ENCODE results near the gene CHRNA4.

Gene CHRNA4

DNA sequence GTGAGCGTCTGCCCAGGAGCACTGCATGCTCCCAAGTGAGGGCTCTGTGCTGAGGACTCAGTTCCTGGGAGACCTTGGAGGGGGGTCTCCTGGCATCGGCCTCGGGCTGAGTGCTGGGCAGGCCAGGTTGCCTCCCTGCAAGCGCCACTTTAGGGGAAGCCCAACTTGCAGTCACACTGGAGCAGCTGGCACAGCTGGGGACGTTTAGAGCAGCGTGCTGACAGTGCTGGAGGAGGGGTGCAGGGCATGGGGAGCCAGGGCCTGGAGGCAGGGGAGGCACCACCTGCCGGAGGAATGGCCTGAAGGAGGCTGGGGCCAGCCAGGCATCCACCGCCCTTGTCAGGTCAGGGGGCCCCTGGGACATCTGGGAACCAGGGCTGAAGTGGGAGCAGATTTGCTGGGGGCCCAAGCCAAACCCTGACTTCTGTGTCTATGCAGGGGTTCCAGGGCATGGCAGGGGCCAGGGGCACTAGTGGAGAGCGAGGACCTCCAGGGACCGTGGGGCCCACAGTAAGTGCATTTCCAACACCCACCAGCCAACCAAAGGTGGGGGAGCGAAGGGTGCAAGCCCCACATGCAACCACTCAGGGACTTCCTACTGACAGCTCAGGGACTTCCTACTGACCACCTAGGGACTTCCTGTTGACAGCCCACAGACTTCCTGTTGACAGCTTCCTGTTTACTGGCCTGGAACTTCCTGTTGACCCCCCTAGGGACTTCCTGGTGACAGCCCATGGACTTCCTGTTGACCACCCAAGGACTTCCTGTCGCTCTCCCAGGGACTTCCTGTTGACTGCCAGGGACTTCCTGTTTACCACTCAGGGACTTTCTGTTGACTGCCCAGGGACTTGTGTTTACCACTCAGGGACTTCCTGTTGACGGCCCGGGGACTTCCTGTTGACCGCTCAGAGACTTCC is 34.6 kb downstream of the CHRNA4 start:
- Histone ChIP-seq H3K36me3 (ENCODE audit: insufficient read depth, low read length) (no peaks in the 10 kb centered on the region), H3K9ac (ENCODE audit: low read depth, low read length, poor library complexity, severe bottlenecking) (no peak overlapping the region), H4K20me1 (ENCODE audit: insufficient read depth, low read length, poor library complexity, severe bottlenecking) (no peaks in the 10 kb centered on the region), H3K4me1 (ENCODE audit: insufficient read depth, low read length, poor library complexity, severe bottlenecking) (peaks cover 13% of the 10 kb centered on the region), H3K79me2 (ENCODE audit: insufficient read depth, low read length) (no peaks in the 10 kb centered on the region), H2AFZ (ENCODE audit: low read length) (no peak overlapping the region), H3K4me2 (ENCODE audit: low read depth, low read length, poor library complexity, severe bottlenecking) (peak overlapping the region; percentile 22), H3K9me3 (ENCODE audit: insufficient read depth, low read depth, low read length) (no peaks in the 10 kb centered on the region), H3F3A (ENCODE audit: low read depth) (no peaks in the 10 kb centered on the region), H3K9me2 (replicated peaks; ENCODE audit: low read depth, low read length) (no peaks in the 10 kb centered on the region), H3K4me3 (ENCODE audit: low read length, poor library complexity, severe bottlenecking) (no peak overlapping the region), H3K27me3 (ENCODE audit: insufficient read depth, low read length, poor library complexity, severe bottlenecking) (no peaks in the 10 kb centered on the region)
- TF ChIP-seq CTCF (conservative IDR thresholded peaks at IDR 0.05; ENCODE audit: low read length), result no peak
- no peak for TF ChIP-seq EZH2phosphoT487 (IDR thresholded peaks at IDR 0.05; ENCODE audit: borderline replicate concordance)

- TF ChIP-seq CTCF (conservative IDR thresholded peaks at IDR 0.05; ENCODE audit: low read length), result no peak
- no peak for TF ChIP-seq EZH2phosphoT487 (IDR thresholded peaks at IDR 0.05; ENCODE audit: borderline replicate concordance)
- Histone ChIP-seq H3K36me3 (ENCODE audit: insufficient read depth, low read length) (no peaks in the 10 kb centered on the region), H2AFZ (ENCODE audit: low read length) (no peak overlapping the region), H3K4me1 (ENCODE audit: insufficient read depth, low read length, poor library complexity, severe bottlenecking) (peaks cover 13% of the 10 kb centered on the region), H3K79me2 (ENCODE audit: insufficient read depth, low read length) (no peaks in the 10 kb centered on the region), H4K20me1 (ENCODE audit: insufficient read depth, low read length, poor library complexity, severe bottlenecking) (no peaks in the 10 kb centered on the region), H3K9me2 (replicated peaks; ENCODE audit: low read depth, low read length) (no peaks in the 10 kb centered on the region), H3K9ac (ENCODE audit: low read depth, low read length, poor library complexity, severe bottlenecking) (no peak overlapping the region), H3K4me2 (ENCODE audit: low read depth, low read length, poor library complexity, severe bottlenecking) (peak overlapping the region; percentile 22), H3K4me3 (ENCODE audit: low read length, poor library complexity, severe bottlenecking) (no peak overlapping the region), H3K9me3 (ENCODE audit: insufficient read depth, low read depth, low read length) (no peaks in the 10 kb centered on the region), H3K27me3 (ENCODE audit: insufficient read depth, low read length, poor library complexity, severe bottlenecking) (no peaks in the 10 kb centered on the region), H3F3A (ENCODE audit: low read depth) (no peaks in the 10 kb centered on the region)
Measured at GRCh38 chr20:63325554-63326313, 35.4 kb downstream of the CHRNA4 start.

DNA sequence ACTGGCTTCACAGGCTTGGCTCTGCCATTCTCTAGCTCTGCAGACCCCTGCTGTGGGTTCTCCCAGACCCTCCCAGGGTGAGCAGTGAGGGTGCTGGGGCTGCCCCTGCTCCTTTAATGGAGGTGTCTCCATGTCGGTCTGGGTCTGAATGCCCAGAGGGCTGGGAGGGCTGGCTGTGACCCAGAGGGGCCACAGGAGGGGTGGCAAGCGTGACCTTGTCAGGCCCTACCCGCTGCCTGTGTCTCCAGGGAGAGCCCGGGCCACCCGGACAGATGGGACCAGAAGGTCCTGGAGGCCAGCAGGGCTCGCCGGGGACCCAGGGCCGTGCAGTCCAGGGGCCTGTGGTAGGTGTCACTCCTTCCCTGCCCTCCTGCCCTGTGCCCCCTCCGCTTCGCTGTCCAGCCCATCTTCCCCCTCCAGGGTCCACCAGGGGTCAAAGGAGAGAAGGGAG is 36.1 kb downstream of the CHRNA4 start:
- Histone ChIP-seq H3K27me3 (ENCODE audit: insufficient read depth, low read length, poor library complexity, severe bottlenecking) (no peaks in the 10 kb centered on the region), H3K4me2 (ENCODE audit: low read depth, low read length, poor library complexity, severe bottlenecking) (no peak overlapping the region), H3K9ac (ENCODE audit: low read depth, low read length, poor library complexity, severe bottlenecking) (no peak overlapping the region), H2AFZ (ENCODE audit: low read length) (no peak overlapping the region), H3K4me1 (ENCODE audit: insufficient read depth, low read length, poor library complexity, severe bottlenecking) (peaks cover 13% of the 10 kb centered on the region), H3K79me2 (ENCODE audit: insufficient read depth, low read length) (no peaks in the 10 kb centered on the region), H3K9me2 (replicated peaks; ENCODE audit: low read depth, low read length) (no peaks in the 10 kb centered on the region), H3K9me3 (ENCODE audit: insufficient read depth, low read depth, low read length) (no peaks in the 10 kb centered on the region), H3K4me3 (ENCODE audit: low read length, poor library complexity, severe bottlenecking) (no peak overlapping the region), H3F3A (ENCODE audit: low read depth) (no peaks in the 10 kb centered on the region), H4K20me1 (ENCODE audit: insufficient read depth, low read length, poor library complexity, severe bottlenecking) (no peaks in the 10 kb centered on the region), H3K36me3 (ENCODE audit: insufficient read depth, low read length) (no peaks in the 10 kb centered on the region)
- TF ChIP-seq CTCF (conservative IDR thresholded peaks at IDR 0.05; ENCODE audit: low read length), result no peak
- TF ChIP-seq EZH2phosphoT487 (IDR thresholded peaks at IDR 0.05; ENCODE audit: borderline replicate concordance), result no peak

Measured in Loucy (cell line).